GM12891 (cell line): ENCODE measurements around the gene RPL35.
A peak's percentile ranks its signal among the peaks of the same experiment; 100 is the strongest.

Experiments used
- DNase-seq: peaks from one replicate; pipeline ENCODE4 v3.0.0; 2011; ENCODE audit warnings: low spot score; ENCODE audit not compliant: insufficient read length
- FAIRE-seq: peaks from 2 replicates; lab custom pipeline; 2011; peaks lifted over from hg19 to GRCh38; lab: Jason Lieb, UNC
- PAX5 ChIP-seq: IDR thresholded peaks from 2 replicates; pipeline ENCODE4 v1.6.1; 2011; ENCODE audit warnings: low read length, moderate library complexity, mild to moderate bottlenecking; ENCODE audit not compliant: insufficient read depth, severe bottlenecking
- POLR2A ChIP-seq: IDR thresholded peaks from 2 replicates; pipeline ENCODE4 v1.6.1; 2011; ENCODE audit warnings: low read depth, low read length, control low read depth
- POLR2AphosphoS5 ChIP-seq: IDR thresholded peaks from 2 replicates; pipeline ENCODE4 v1.6.1; 2011; ENCODE audit warnings: low read depth, low read length, control low read depth
- POU2F2 ChIP-seq: IDR thresholded peaks from 2 replicates; pipeline ENCODE4 v1.6.1; 2011; ENCODE audit warnings: low read depth, mild to moderate bottlenecking, control low read depth, low read length, moderate library complexity
- SPI1 ChIP-seq: IDR thresholded peaks from 2 replicates; pipeline ENCODE4 v1.6.1; 2011; ENCODE audit warnings: low read depth, low read length, control low read depth
- TAF1 ChIP-seq: IDR thresholded peaks from 2 replicates; pipeline ENCODE4 v1.6.1; 2011; ENCODE audit warnings: low read depth, low read length, control low read depth

Gene RPL35

DNA sequence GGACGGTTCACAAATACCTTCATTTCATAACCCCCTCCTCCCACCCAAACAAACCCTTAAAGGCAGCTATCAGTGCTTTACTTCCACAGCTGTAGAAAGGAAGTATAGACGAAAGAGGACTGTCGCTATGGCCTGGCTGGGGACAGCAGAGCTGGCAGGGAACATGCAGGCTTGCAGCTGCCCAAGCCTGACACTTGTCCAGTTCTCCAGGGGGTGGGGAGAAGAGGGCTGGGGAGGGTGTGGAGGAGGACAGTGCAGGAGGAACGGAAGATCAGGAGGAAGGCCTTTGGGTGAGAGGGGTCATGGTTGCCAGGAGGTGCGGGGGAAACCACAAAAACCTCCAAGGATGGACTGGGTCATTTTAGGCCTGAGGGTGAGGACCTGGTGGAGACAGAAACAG, 26.1 kb upstream of the RPL35 start:
- TF ChIP-seq TAF1 = no peak
- no peak for TF ChIP-seq POU2F2
- no peak for TF ChIP-seq SPI1
- DNase-seq (no peak), FAIRE-seq (no peak)

DNA sequence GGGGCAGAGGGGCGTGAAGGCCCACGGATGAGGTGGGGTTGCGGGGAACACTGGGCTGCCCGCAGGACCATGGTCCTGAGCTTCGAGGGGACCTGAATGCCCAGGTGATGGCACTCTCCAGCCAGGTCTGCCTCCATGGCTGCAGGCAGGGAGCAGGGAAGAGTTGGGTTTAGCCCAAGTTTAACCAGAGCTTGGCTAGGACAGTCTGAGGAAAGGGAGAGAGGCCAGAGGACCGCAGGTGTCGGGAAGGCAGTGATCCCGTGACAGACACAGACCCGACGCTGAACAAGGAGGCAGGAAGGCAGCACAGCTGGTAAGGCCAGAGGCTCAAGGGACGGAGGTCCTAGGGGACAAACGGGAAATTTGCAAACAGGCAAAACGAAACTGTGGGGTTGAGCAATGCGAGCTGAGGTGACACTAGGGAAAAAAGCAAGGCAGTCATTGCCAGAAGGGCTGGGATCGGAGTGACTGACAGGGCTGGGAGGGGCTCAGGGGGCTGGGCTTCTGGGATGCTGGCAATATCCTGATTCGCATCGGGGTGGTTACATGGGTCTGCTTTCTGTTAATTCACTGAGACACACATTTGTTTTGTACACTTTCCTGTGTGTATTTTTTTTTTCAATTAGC, 25.2 kb upstream of the RPL35 start:
- no peak for TF ChIP-seq PAX5
- TF ChIP-seq POLR2AphosphoS5 = no peak
- no peak for TF ChIP-seq POLR2A
- no peak for TF ChIP-seq TAF1
- no peak for TF ChIP-seq SPI1
- no peak for TF ChIP-seq POU2F2
- FAIRE-seq (no peak), DNase-seq (no peak)

DNA sequence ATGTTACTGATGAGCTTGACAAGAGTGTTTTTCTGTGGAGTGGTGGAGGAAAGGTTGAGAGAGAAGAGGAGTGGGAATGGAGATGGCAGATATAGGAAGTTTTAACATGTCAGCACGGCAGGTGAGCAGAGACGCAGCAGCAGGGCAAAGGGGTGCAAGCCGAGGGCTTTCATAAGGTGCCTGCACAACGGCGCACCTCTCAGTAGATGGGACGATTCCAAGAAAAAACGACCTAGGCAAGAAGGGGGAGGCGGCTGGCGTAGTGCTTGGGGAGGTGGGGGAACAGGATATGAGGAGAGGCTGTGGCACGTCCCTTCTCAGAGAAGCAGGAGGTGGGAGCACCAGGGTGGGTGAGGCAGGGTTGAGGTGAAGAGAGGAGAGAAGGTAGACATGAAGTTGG, 24.7 kb upstream of the RPL35 start:
- DNase-seq (no peak), FAIRE-seq (no peak)
- TF ChIP-seq PAX5 (no peak), POU2F2 (no peak), TAF1 (no peak), SPI1 (no peak), POLR2AphosphoS5 (no peak), POLR2A (no peak)

DNA sequence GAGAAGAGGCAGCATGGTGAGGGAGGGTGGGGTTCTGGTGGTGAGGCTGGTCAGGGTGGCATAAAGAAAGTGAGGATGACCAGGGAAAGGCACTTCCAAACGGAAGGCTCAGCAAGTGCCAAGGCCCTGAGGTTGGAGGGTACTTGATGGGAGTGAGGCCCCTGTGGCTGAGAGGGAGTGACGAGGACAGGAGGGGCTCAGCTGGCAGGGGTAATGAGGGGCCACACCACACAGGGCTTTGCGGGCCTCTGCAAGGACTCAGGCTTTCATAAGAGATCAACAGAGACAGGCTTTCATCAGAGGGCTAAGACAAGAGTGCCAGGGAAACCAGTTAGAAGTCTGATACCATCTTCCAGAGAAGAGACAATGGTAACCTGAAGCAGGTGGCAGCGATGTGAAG, 23.8 kb upstream of the RPL35 start:
- no peak for DNase-seq
- no peak for TF ChIP-seq PAX5
- TF ChIP-seq POU2F2 = no peak
- no peak for TF ChIP-seq POLR2AphosphoS5
- no peak for TF ChIP-seq POLR2A
- no peak for TF ChIP-seq TAF1
- TF ChIP-seq SPI1 = no peak
- no peak for FAIRE-seq

DNA sequence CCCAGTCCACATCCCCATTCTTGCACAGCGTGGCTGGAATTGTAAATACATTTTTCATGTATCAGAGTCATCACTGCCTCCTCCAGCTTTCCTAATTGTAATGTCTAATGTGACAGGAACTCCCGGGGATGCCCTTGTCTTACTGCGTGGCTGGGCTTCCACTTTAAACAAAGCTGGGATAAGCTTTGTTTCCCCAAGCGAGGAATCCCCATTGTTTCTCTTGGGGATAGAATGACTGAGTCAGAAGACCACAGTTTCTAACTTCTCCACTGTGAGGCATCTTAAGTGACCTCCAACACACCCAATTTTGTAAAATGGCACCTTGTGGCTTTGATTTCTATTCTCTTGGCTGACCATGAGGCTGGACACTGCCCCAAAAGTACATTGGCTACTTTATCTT, 22.6 kb upstream of the RPL35 start:
- TF ChIP-seq POU2F2 = no peak
- no peak for FAIRE-seq
- no peak for DNase-seq

DNA sequence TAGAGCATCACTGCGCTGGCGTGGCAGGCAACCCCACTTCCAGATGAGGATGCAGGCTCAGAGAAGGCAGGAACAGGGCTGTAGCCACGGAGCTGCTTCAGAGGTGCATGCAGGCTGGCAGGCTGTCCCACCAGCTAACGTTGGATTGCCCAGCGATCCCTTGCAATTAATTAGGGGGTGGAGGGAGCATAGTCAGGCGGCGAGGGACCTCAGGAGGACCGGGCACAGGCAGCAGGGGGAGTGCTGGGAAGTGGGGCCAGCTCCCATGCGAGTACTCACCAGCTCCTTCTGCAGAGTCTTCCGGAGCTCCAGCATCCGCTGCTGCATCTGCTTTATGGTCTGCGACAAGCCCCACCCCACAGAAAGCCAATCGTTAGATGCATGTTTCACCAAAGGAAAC, 20.5 kb upstream of the RPL35 start:
- DNase-seq (no peak), FAIRE-seq (no peak)

DNA sequence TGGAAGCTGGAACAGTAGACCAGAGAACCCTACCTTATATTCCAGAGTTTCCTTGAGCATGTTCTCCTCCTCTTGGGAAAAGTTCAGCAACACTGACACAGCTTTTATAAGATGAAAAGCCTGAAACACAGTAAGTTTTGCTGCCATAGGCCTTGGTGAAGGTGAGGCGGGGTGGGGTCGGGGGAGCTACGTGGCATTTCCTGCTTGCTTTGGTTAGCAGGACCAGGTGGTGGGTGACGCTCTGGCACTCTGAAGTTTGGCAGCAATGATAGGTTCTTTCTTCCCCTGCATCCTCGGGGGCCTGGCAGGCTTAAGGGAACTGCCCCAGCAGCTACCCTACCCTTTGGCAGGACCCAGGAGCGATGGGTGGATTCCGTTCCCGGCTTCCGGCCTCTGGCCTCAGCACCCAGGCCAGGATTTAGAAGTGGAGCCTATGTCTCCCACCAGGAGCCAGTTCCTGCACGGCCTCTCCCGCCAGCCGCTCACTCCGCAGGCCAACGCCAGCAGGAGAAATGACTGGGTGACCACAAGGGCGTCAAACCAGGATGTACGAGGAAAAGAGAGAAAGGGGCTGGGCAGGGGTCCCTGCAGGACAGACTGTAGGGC, 19.5 kb upstream of the RPL35 start:
- DNase-seq (no peak), FAIRE-seq (no peak)
- TF ChIP-seq PAX5 = no peak
- TF ChIP-seq POU2F2 = no peak
- no peak for TF ChIP-seq SPI1
- no peak for TF ChIP-seq TAF1
- no peak for TF ChIP-seq POLR2AphosphoS5

More for the DNA sequence above, 20.5 kb upstream of the RPL35 start:
- TF ChIP-seq TAF1 (no peak), PAX5 (no peak), POU2F2 (no peak), POLR2A (no peak), SPI1 (no peak), POLR2AphosphoS5 (no peak)

DNA sequence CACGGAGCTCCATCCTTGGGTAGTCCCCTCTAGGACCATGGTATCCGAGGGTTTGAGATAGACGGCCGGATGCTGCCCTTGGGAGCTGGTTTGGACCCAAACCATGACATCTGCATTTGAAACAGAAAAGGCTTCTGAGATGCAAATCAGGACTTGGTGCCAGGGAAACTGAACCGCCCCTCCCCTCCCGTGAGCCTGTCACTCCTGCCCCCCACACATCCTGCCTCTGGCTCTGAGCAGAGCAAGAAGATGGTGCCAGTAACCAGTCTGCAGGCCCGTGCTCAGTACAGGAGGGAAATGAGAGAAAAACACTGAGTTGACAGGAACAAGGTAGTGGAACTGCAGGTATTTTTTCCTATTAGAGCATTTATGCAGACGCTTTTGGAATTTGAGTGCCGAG, 18.7 kb upstream of the RPL35 start:
- FAIRE-seq (no peak), DNase-seq (no peak)
- TF ChIP-seq TAF1 (no peak), POLR2AphosphoS5 (no peak), PAX5 (no peak), SPI1 (no peak), POU2F2 (no peak), POLR2A (no peak)

DNA sequence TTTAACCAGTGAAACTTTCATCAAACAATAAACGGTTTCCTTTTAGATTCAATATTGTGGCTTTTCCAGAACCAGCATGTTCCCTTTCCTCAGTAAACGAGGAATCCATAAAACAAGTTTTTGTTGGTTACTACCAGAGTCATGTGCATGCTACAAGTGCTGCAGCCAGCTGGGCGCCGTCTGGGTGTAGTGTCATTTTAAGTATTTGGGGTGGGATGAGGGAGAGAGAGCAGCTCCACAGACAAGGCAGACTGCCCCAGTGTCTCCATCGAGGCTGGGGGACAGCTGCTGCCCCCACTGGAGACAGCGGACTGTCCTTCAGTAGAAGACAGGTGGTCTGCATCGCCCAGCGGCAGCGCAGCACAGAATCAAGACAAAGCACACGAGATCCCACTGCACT, 17.5 kb upstream of the RPL35 start:
- DNase-seq (no peak), FAIRE-seq (no peak)
- TF ChIP-seq PAX5 (no peak), POLR2AphosphoS5 (no peak; the same call in 1 of the 2 replicates), TAF1 (no peak), SPI1 (no peak), POU2F2 (no peak)

DNA sequence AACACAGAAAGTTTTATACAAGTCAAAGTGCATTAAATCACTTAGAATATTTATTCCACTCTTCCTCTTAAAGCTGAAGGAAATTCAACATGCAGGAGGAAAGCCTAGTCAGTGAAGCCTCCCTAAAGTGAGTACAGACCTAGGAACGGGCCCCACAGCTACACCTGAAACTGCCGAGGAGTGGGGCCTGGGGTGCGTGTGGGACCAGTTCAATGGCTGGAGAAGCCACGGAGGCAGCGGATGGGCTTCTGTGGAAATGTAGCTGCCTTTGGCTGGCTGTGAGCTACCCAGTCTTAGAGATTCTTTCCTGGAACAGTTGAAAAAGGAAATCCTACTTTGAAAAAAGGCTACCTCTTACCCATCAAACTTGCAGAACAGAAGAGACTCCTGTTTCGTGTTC, 16.8 kb upstream of the RPL35 start:
- FAIRE-seq = no peak
- TF ChIP-seq SPI1 = no peak
- TF ChIP-seq POLR2A = no peak; the same call in 1 of the 2 replicates
- no peak for TF ChIP-seq POU2F2
- 0 out of 2 replicates have a peak, but pooled peaks have one; percentile 59 for TF ChIP-seq POLR2AphosphoS5
- no peak for TF ChIP-seq TAF1

DNA sequence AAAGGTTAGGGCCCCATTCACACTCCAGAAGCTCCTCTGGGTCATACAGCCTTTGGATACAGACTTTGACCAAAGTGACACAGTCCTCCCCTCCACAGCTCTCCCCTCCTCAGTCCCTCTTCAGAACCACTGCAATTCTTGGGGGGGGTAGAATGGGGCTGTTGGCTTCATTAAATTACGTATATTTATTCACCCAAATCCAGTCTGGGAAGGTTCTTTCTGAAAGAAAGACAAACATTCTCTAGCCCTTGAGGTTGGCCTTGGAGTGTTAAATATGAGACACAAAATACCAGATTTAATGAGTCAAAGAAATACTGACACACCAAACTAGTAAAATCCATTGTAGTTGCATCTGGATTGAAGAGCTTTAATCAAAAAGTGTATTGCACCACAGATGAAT, 16.3 kb upstream of the RPL35 start:
- FAIRE-seq (no peak), DNase-seq (no peak)
- TF ChIP-seq PAX5 (no peak), POLR2A (no peak; the same call in 1 of the 2 replicates), POLR2AphosphoS5 (no peak), POU2F2 (no peak), TAF1 (no peak), SPI1 (no peak)

More for the DNA sequence above, 16.8 kb upstream of the RPL35 start:
- no peak for DNase-seq
